ENCODE data around the gene PABPN1. TPM values are rescaled to one million over a fixed set of nuclear protein-coding genes. Genes with fewer than 3 reads are reported as not detected.

PABPN1 gene
- total RNA-seq, 3 donors from 2014 or later = 157 to 185 (median 157) TPM

DNA sequence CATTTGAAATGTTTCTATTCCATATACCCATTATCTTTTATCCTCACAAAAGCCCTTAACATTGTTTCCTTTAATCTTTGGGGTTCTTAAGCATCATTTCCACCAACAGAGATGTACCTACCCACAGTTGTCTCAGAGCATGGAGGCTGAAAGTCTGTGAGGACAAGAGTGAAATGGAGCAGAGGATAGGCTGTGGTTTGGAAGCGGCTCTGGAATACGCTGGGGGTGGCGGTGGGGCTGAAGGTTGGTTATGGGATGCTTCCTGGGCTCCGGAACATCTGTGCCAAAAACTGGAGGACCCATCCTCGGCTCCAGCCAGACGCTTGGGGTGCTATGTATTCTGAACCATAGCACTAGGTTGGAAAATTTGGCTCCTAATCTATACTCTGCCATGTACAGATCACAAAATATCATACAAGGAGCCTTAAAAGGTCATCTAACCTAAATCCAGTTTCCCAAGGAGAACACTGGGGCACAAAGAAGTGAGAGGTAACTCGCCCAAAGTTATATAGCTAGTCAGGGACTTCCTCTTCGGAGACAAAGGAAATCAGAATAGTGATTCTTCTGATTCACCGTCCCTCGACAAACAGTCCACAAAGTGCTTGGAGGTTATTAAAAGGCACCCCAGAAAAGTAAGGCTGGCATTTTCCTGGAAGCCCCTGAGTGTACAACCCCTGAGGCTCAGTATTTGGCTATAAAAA, 21.1 kb upstream of the PABPN1 start:
- ATAC-seq (no peak), DNase-seq (no peak)
- H3K4me1 ChIP-seq (ENCODE audit: low read depth) = peaks cover 21% of the 10 kb centered on the region
- intact Hi-C loops (cut with DNase I, micrococcal nuclease) = no loop called here
- H3K36me3 ChIP-seq (ENCODE audit: low read depth) = no peaks in the 10 kb centered on the region
- TF ChIP-seq, protein P1, sequence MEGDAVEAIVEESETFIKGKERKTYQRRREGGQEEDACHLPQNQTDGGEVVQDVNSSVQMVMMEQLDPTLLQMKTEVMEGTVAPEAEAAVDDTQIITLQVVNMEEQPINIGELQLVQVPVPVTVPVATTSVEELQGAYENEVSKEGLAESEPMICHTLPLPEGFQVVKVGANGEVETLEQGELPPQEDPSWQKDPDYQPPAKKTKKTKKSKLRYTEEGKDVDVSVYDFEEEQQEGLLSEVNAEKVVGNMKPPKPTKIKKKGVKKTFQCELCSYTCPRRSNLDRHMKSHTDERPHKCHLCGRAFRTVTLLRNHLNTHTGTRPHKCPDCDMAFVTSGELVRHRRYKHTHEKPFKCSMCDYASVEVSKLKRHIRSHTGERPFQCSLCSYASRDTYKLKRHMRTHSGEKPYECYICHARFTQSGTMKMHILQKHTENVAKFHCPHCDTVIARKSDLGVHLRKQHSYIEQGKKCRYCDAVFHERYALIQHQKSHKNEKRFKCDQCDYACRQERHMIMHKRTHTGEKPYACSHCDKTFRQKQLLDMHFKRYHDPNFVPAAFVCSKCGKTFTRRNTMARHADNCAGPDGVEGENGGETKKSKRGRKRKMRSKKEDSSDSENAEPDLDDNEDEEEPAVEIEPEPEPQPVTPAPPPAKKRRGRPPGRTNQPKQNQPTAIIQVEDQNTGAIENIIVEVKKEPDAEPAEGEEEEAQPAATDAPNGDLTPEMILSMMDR (IDR thresholded peaks at IDR 0.05) = no peak
- no peaks in the 10 kb centered on the region for H3K9me3 ChIP-seq
- H3K4me3 ChIP-seq = no peak overlapping the region

DNA sequence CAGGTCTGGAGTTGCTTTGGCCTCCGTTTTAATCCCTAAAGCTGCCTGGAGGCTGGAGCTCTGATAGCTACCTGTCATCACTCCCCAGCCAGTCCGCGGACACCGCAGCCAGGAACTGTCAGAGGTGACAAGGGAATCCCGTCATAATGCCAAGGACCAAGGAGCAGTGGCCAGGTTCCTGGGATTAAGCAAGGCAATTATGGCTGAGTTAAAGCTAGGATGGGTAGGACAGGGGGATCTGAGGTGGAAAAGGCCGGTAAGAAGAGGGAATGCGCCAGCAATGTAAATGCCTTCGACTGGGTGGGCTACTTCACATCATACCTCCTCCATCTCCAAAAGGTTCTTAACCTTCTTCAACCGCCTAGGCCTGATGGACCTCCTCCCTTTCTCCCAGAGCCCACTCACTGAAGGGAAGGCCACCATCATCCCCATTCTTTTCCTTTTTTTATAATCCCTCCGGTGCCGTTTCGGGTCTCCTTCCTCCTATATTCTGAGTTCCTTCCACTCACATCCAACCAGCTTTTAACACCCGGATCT, 20.5 kb upstream of the PABPN1 start:
- no peaks in the 10 kb centered on the region for H3K36me3 ChIP-seq (ENCODE audit: low read depth)
- peak overlapping the region; percentile 20 for H3K4me3 ChIP-seq
- no peak for ATAC-seq
- H3K9me3 ChIP-seq = no peaks in the 10 kb centered on the region
- peaks cover 27% of the 10 kb centered on the region for H3K4me1 ChIP-seq (ENCODE audit: low read depth)
- intact Hi-C loops (cut with DNase I, micrococcal nuclease) = no loop called here
- peak in 2 of 3 donors; percentile 48 to 62 for DNase-seq
- TF ChIP-seq, protein P1 (IDR thresholded peaks at IDR 0.05) = no peak

DNA sequence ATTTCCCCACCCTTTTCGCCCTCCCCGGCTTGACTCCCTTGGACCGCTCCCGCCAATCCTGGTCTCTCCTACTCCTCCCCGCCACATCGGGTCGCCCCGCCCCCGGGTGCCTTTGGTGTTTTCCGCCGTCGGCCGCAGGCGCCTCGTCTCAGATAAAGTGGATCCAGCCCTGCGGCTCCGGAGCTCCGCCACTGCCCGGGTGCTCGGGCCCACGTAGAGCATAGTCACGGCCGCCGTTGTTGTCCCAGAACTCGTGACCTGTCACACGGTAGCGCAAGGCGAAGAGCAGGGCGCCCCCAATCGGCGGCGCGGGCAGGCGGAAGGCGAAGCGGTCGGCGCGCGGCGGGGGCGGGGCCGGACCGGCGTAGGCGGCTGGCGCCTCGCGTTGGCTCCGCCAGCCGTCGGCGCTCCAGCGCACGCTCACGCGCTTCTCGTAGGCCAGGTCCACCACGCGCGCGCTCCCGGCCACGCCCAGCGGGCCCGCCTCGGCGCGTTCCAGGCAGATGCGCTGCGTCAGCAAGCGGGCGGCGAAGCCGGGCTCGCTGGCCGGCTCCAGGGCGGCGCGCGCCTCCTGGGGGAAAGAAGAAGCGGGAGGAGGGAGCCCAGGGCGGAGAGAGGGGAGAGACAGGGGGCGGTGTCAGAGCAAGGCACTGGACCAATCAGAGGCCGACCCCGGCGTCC, 19.8 kb upstream of the PABPN1 start:
- TF ChIP-seq, protein P1 (IDR thresholded peaks at IDR 0.05) = peak; percentile 79
- DNase-seq (peak; percentile 97 to 99 (median 99)), ATAC-seq (peak; percentile 87)
- no peaks in the 10 kb centered on the region for H3K36me3 ChIP-seq (ENCODE audit: low read depth)
- H3K4me1 ChIP-seq (ENCODE audit: low read depth) = peaks cover 32% of the 10 kb centered on the region
- intact Hi-C loops (cut with DNase I, micrococcal nuclease) = no loop called here
- no peaks in the 10 kb centered on the region for H3K9me3 ChIP-seq
- peak overlapping the region; percentile 31 for H3K4me3 ChIP-seq

DNA sequence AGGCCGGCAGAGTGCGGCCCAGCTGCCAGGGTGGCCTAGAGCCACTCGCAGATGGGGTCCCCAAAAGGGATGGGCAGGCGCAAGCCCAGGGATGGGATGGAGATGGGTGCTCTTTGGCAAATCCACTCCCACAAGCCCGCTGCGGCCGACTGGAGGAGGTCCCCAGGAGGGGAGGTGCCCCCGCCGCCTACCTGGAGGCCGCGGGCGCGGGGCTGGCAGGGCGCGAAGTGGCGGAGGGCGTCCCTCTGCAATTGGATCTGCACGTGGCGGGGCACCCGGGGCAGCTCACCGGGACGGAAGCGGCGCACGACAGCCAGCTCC, 19.3 kb upstream of the PABPN1 start:
- peak; percentile 21 for ATAC-seq
- Histone ChIP-seq H3K36me3 (ENCODE audit: low read depth) (no peaks in the 10 kb centered on the region), H3K9me3 (no peaks in the 10 kb centered on the region), H3K4me3 (peak overlapping the region; percentile 31), H3K4me1 (ENCODE audit: low read depth) (peaks cover 32% of the 10 kb centered on the region)
- TF ChIP-seq, protein P1 (IDR thresholded peaks at IDR 0.05) = no peak
- intact Hi-C loops (cut with DNase I, micrococcal nuclease) = no loop called here
- no peak for DNase-seq

DNA sequence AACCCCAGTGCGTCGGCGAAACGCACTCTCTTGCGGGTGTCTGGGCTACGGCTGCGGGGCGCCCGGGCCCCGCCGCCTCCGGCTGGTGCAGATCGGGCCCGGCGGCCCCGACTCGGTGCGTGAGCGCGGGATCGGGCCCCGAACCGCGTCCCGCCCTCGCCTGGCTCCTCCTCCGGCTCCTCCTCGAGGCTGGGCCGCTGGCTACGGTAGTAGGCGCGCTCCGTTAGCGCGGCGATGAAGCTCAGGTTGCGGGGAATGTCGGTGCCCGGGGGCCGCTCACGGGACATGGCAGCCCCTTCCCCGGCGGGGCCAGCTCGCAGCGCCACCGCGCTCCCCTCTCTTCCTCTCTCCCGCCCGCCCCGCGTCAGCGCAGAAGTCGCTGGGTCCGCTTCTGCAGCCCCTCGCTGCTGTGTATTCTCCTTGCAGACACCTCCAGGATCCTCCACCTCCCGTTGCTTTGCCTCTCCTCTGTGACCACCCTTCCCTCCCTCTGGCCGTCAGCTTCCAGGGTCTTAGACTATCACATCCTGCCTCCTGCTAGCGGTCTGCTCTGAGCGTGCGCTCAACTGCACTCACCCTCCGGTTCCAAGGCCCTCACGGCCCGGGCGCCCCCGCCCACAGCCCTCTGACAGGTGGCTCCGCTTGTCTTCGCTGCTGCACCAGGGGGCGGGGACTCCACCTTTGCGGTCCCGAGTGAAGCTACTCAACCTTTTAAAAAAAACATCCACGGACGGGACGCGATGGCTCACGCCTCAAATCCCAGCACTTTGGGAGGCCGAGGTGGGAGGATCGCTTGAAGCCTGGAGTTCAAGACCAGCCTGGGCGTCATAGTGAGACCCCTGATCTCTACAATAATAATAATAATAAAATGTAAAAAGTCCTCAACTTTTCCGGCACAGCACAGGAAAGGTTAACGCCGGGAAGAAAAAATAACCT, 18.7 kb upstream of the PABPN1 start, which contains the start of gene PPP1R3E:
Gene PPP1R3E (minus strand): TSS at position 570 of the 936 bp plus-strand sequence. CDS start 283 bp downstream, at position 287.
- intact Hi-C loops (cut with DNase I, micrococcal nuclease) = no loop called here
- Histone ChIP-seq H3K4me1 (ENCODE audit: low read depth) (peaks cover 35% of the 10 kb centered on the region), H3K9me3 (no peaks in the 10 kb centered on the region), H3K4me3 (peak within 1 kb of the TSS; percentile 31), H3K36me3 (ENCODE audit: low read depth) (no peaks in the 10 kb centered on the region)
- ATAC-seq (peak; percentile 52), DNase-seq (peak; percentile 81 to 95 (median 85))
- TF ChIP-seq, protein P1 (IDR thresholded peaks at IDR 0.05) = no peak

Measured in mucosa of descending colon (tissue), 3 donors.